HEK293 (cell line): ENCODE results near the gene UACA.

Experiments
- CTCF ChIA-PET: fragments of 350-600 bp; formaldehyde crosslinking; extraction: SDS; loops from one replicate; lab custom pipeline; 2021; ENCODE audit warnings: antibody characterized with exemption; lab: Yijun Ruan, JAX
- POLR2A ChIA-PET: fragments of 300-600 bp; formaldehyde crosslinking; extraction: SDS; loops from one replicate; lab custom pipeline; 2020; ENCODE audit warnings: antibody characterized with exemption, inconsistent platforms; lab: Yijun Ruan, JAX
- H3K27ac ChIP-seq: fragments of 200-500 bp; sonication (Bioruptor generic); 2 replicates; pipeline ENCODE4 v1.5.1; 2014; ENCODE audit warnings: low read depth, low read length, control low read depth, inconsistent platforms; ENCODE audit errors: extremely low read depth
- H3K36me3 ChIP-seq, 2 experiments: fragments of 200-500 bp in 1 of 2; sonication (Bioruptor generic) in 1 of 2; 1 replicate in 1 of 2; 2 replicates in 1 of 2; pipeline ENCODE4 v1.5.1; 2014 to 2017; ENCODE audit warnings: inconsistent platforms in 2 of 2, low read length in 2 of 2; ENCODE audit not compliant: control insufficient read depth in 2 of 2, insufficient read depth in 1 of 2
- H3K4me1 ChIP-seq: fragments of 200-500 bp; sonication (Bioruptor generic); 2 replicates; pipeline ENCODE4 v1.5.1; 2014; ENCODE audit warnings: mild to moderate bottlenecking, low read length, inconsistent platforms; ENCODE audit not compliant: control insufficient read depth, insufficient read depth
- H3K4me3 ChIP-seq: 2 replicates; pipeline ENCODE4 v1.5.1; 2011; ENCODE audit warnings: low read depth, mild to moderate bottlenecking, control low read depth, low read length, moderate library complexity
- H3K9me3 ChIP-seq: fragments of 200-500 bp; sonication (Bioruptor generic); 2 replicates; pipeline ENCODE4 v1.5.1; 2014; ENCODE audit warnings: low read depth, low read length, inconsistent platforms; ENCODE audit not compliant: control insufficient read depth, insufficient read depth
- GFI1B ChIP-seq: fragments of 450-650 bp; formaldehyde crosslinking; IDR thresholded peaks from 2 replicates; pipeline ENCODE4 v1.5.1; 2016; ENCODE audit warnings: missing biosample characterization, missing genetic modification characterization
- KLF8 ChIP-seq: fragments of 450-650 bp; formaldehyde crosslinking; IDR thresholded peaks from 2 replicates; pipeline ENCODE4 v1.5.1; 2016; ENCODE audit warnings: missing biosample characterization, missing genetic modification characterization
- MYNN ChIP-seq: fragments of 450-650 bp; formaldehyde crosslinking; IDR thresholded peaks from 2 replicates; pipeline ENCODE4 v1.5.1; 2016; ENCODE audit warnings: missing biosample characterization, missing genetic modification characterization, borderline replicate concordance
- ZBTB20 ChIP-seq: fragments of 450-650 bp; formaldehyde crosslinking; IDR thresholded peaks from 2 replicates; pipeline ENCODE4 v1.5.1; 2016; ENCODE audit warnings: missing biosample characterization, missing genetic modification characterization
- ZNF10 ChIP-seq: fragments of 450-650 bp; formaldehyde crosslinking; IDR thresholded peaks from 2 replicates; pipeline ENCODE4 v1.5.1; 2017; ENCODE audit warnings: missing biosample characterization, missing genetic modification characterization
- ZNF155 ChIP-seq: fragments of 450-650 bp; formaldehyde crosslinking; IDR thresholded peaks from 2 replicates; pipeline ENCODE4 v1.5.1; 2016; ENCODE audit warnings: missing biosample characterization, missing genetic modification characterization
- ZNF157 ChIP-seq: fragments of 450-650 bp; formaldehyde crosslinking; IDR thresholded peaks from 2 replicates; pipeline ENCODE4 v1.5.1; 2016; ENCODE audit warnings: missing biosample characterization, missing genetic modification characterization
- ZNF16 ChIP-seq: fragments of 450-650 bp; formaldehyde crosslinking; IDR thresholded peaks from 2 replicates; pipeline ENCODE4 v1.5.1; 2016; ENCODE audit warnings: low read depth, missing biosample characterization, missing genetic modification characterization
- ZNF354C ChIP-seq: fragments of 450-650 bp; formaldehyde crosslinking; IDR thresholded peaks from 2 replicates; pipeline ENCODE4 v1.5.1; 2016; ENCODE audit warnings: missing biosample characterization, missing genetic modification characterization, low read depth, borderline replicate concordance
- ZNF37A ChIP-seq: fragments of 450-650 bp; IDR thresholded peaks from 2 replicates; pipeline ENCODE4 v1.5.1; 2018; ENCODE audit warnings: missing biosample characterization, missing genetic modification characterization
- ZNF473 ChIP-seq: fragments of 450-650 bp; formaldehyde crosslinking; IDR thresholded peaks from 2 replicates; pipeline ENCODE4 v1.5.1; 2017; ENCODE audit warnings: missing biosample characterization, missing genetic modification characterization
- ZNF530 ChIP-seq: fragments of 450-650 bp; formaldehyde crosslinking; IDR thresholded peaks from 2 replicates; pipeline ENCODE4 v1.5.1; 2016; ENCODE audit warnings: low read depth, missing biosample characterization, missing genetic modification characterization
- ZNF548 ChIP-seq: fragments of 450-650 bp; formaldehyde crosslinking; IDR thresholded peaks from 2 replicates; pipeline ENCODE4 v1.5.1; 2016; ENCODE audit warnings: missing biosample characterization, missing genetic modification characterization
- ZNF585B ChIP-seq: fragments of 450-650 bp; formaldehyde crosslinking; IDR thresholded peaks from 2 replicates; pipeline ENCODE4 v1.5.1; 2016; ENCODE audit warnings: missing biosample characterization, missing genetic modification characterization
- ZNF701 ChIP-seq: fragments of 450-650 bp; formaldehyde crosslinking; IDR thresholded peaks from 2 replicates; pipeline ENCODE4 v1.5.1; 2016; ENCODE audit warnings: missing biosample characterization, missing genetic modification characterization
- ZSCAN16 ChIP-seq: fragments of 450-650 bp; formaldehyde crosslinking; IDR thresholded peaks from 2 replicates; pipeline ENCODE4 v1.5.1; 2016; ENCODE audit warnings: missing biosample characterization, missing genetic modification characterization
- ZSCAN30 ChIP-seq: fragments of 450-650 bp; IDR thresholded peaks from 2 replicates; pipeline ENCODE4 v1.5.1; 2018; ENCODE audit warnings: missing biosample characterization, mild to moderate bottlenecking, missing genetic modification characterization, moderate library complexity
- TF ChIP-seq, protein P1 (sequence below): fragments of 450-650 bp; formaldehyde crosslinking; optimal IDR thresholded peaks from 2 replicates; pipeline ENCODE3; 2016; ENCODE audit warnings: missing biosample characterization, mild to moderate bottlenecking, missing genetic modification characterization
- TF ChIP-seq, protein P2 (sequence below): fragments of 450-650 bp; IDR thresholded peaks from 2 replicates; pipeline ENCODE4 v1.5.1; 2018; ENCODE audit warnings: missing biosample characterization, missing genetic modification characterization
- TF ChIP-seq, protein P3 (sequence below): fragments of 450-650 bp; formaldehyde crosslinking; IDR thresholded peaks from 2 replicates; pipeline ENCODE4 v1.5.1; 2017; ENCODE audit warnings: missing biosample characterization, missing genetic modification characterization
- TF ChIP-seq, protein P4 (sequence below): fragments of 450-650 bp; formaldehyde crosslinking; conservative IDR thresholded peaks from 2 replicates; pipeline ENCODE4 v1.5.1; 2016; ENCODE audit warnings: low read depth, missing biosample characterization, missing genetic modification characterization

UACA gene

DNA sequence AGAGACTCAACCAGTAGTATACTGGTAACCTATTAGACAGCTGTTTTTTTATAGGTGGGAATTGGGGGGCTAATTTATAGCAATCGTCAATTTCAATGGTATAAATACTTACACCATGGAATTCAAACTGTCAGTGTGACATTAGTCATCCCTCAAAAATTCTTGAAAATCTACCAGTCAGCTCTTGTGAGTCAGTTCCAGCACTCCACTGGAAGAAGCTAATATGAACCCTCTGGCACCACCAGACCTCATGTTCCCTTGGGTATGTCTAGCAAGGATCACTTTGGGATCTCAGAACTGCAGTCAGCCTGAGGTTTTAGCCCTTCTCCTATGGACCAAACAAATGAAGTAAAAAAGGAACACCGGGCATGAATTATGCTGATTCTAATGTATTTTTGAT is 11.8 kb upstream of the UACA start:
- no peaks in the 10 kb centered on the region for H3K9me3 ChIP-seq
- no peak overlapping the region for H3K27ac ChIP-seq
- CTCF ChIA-PET: interaction anchor here (0.7 to 1.6 kb wide), 3 partner anchors 11 to 194 kb away, joined by 3 to 7 read pairs (median 4); partner anchors contain the start of gene UACA
- POLR2A ChIA-PET: no interaction called here
- H3K36me3 ChIP-seq: no peaks in the 10 kb centered on the region
- no peak overlapping the region for H3K4me3 ChIP-seq
- peaks cover 5% of the 10 kb centered on the region for H3K4me1 ChIP-seq
- TF ChIP-seq ZNF530: no peak
- TF ChIP-seq ZNF548 (tag by site-specific recombination): no peak
- no peak for TF ChIP-seq ZNF354C (tag by site-specific recombination)
- TF ChIP-seq MYNN (tag by site-specific recombination): no peak
- TF ChIP-seq ZNF473 (tag by site-specific recombination): no peak

DNA sequence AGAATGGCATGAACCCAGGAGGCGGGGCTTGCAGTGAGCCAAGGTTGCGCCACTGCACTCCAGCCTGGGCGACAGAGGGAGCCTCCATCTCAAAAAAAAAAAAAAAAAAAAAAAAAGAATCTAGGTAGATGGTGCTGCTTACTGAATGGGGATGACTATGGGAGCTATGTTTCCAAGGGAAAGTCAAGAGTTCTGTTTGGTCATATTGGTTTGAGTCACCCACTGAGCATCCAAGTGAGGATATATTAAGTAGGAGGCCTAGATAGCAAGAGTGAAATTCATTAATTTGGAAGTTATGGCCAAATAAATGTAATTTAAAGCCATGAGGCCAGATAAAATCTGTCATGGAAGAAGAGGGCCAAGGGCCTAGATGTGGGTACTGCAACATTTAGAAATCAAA is 9.0 kb upstream of the UACA start:
- ChIA-PET CTCF (no interaction called here), POLR2A (no interaction called here)
- no peaks in the 10 kb centered on the region for H3K9me3 ChIP-seq
- no peak for TF ChIP-seq ZNF585B (tag by site-specific recombination)
- no peak for TF ChIP-seq KLF8 (tag by site-specific recombination)
- TF ChIP-seq ZNF37A (tag by site-specific recombination): no peak
- no peak for TF ChIP-seq ZBTB20
- TF ChIP-seq, protein P1, sequence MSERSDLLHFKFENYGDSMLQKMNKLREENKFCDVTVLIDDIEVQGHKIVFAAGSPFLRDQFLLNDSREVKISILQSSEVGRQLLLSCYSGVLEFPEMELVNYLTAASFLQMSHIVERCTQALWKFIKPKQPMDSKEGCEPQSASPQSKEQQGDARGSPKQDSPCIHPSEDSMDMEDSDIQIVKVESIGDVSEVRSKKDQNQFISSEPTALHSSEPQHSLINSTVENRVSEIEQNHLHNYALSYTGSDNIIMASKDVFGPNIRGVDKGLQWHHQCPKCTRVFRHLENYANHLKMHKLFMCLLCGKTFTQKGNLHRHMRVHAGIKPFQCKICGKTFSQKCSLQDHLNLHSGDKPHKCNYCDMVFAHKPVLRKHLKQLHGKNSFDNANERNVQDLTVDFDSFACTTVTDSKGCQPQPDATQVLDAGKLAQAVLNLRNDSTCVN (tag by site-specific recombination): no peak
- TF ChIP-seq, protein P2, sequence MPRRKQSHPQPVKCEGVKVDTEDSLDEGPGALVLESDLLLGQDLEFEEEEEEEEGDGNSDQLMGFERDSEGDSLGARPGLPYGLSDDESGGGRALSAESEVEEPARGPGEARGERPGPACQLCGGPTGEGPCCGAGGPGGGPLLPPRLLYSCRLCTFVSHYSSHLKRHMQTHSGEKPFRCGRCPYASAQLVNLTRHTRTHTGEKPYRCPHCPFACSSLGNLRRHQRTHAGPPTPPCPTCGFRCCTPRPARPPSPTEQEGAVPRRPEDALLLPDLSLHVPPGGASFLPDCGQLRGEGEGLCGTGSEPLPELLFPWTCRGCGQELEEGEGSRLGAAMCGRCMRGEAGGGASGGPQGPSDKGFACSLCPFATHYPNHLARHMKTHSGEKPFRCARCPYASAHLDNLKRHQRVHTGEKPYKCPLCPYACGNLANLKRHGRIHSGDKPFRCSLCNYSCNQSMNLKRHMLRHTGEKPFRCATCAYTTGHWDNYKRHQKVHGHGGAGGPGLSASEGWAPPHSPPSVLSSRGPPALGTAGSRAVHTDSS (tag by site-specific recombination): no peak
- no peak for TF ChIP-seq ZNF157 (tag by site-specific recombination)
- TF ChIP-seq ZNF10 (tag by site-specific recombination): no peak
- no peak for TF ChIP-seq ZNF155 (tag by site-specific recombination)
- TF ChIP-seq ZNF16 (tag by site-specific recombination): no peak
- TF ChIP-seq ZNF701 (tag by site-specific recombination): no peak
- TF ChIP-seq, protein P3, sequence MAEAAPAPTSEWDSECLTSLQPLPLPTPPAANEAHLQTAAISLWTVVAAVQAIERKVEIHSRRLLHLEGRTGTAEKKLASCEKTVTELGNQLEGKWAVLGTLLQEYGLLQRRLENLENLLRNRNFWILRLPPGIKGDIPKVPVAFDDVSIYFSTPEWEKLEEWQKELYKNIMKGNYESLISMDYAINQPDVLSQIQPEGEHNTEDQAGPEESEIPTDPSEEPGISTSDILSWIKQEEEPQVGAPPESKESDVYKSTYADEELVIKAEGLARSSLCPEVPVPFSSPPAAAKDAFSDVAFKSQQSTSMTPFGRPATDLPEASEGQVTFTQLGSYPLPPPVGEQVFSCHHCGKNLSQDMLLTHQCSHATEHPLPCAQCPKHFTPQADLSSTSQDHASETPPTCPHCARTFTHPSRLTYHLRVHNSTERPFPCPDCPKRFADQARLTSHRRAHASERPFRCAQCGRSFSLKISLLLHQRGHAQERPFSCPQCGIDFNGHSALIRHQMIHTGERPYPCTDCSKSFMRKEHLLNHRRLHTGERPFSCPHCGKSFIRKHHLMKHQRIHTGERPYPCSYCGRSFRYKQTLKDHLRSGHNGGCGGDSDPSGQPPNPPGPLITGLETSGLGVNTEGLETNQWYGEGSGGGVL (tag by site-specific recombination): no peak
- TF ChIP-seq ZSCAN30 (tag by site-specific recombination): no peak
- TF ChIP-seq ZSCAN16 (tag by site-specific recombination): no peak
- TF ChIP-seq, protein P4, sequence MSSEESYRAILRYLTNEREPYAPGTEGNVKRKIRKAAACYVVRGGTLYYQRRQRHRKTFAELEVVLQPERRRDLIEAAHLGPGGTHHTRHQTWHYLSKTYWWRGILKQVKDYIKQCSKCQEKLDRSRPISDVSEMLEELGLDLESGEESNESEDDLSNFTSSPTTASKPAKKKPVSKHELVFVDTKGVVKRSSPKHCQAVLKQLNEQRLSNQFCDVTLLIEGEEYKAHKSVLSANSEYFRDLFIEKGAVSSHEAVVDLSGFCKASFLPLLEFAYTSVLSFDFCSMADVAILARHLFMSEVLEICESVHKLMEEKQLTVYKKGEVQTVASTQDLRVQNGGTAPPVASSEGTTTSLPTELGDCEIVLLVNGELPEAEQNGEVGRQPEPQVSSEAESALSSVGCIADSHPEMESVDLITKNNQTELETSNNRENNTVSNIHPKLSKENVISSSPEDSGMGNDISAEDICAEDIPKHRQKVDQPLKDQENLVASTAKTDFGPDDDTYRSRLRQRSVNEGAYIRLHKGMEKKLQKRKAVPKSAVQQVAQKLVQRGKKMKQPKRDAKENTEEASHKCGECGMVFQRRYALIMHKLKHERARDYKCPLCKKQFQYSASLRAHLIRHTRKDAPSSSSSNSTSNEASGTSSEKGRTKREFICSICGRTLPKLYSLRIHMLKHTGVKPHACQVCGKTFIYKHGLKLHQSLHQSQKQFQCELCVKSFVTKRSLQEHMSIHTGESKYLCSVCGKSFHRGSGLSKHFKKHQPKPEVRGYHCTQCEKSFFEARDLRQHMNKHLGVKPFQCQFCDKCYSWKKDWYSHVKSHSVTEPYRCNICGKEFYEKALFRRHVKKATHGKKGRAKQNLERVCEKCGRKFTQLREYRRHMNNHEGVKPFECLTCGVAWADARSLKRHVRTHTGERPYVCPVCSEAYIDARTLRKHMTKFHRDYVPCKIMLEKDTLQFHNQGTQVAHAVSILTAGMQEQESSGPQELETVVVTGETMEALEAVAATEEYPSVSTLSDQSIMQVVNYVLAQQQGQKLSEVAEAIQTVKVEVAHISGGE (tag by site-specific recombination): no peak
- no peak for TF ChIP-seq GFI1B (tag by site-specific recombination)
- H3K4me3 ChIP-seq: no peak overlapping the region
- no peak overlapping the region for H3K27ac ChIP-seq
- H3K4me1 ChIP-seq: peaks cover 16% of the 10 kb centered on the region
- no peaks in the 10 kb centered on the region for H3K36me3 ChIP-seq
